ENCODE results near the gene IFITM2.

IFITM2 gene

GRCh38 chr11:281486-282161 is 26.0 kb upstream of the IFITM2 start:
- POLR2A ChIA-PET, result no interaction called here
- no peaks in the 10 kb centered on the region for H3K9me3 ChIP-seq (ENCODE audit: control insufficient read depth, insufficient read depth, low read depth, low read length)
- no peak overlapping the region for H3K27ac ChIP-seq (ENCODE audit: extremely low read depth, low read depth, low read length)
- no peak overlapping the region for H3K4me3 ChIP-seq (ENCODE audit: low read depth, low read length)
- H3K36me3 ChIP-seq (ENCODE audit: control insufficient read depth in 2 of 2, insufficient read depth in 1 of 2, low read length in 2 of 2), result no peaks in the 10 kb centered on the region
- TF ChIP-seq ZNF112 (tag by site-specific recombination; IDR thresholded peaks at IDR 0.05) (no peak), ZBTB21 (tag by site-specific recombination; IDR thresholded peaks at IDR 0.05) (no peak), ZNF488 (tag by site-specific recombination; IDR thresholded peaks at IDR 0.05) (no peak), SCRT1 (tag by site-specific recombination; IDR thresholded peaks at IDR 0.05; ENCODE audit: borderline replicate concordance) (no peak), ZNF561 (tag by site-specific recombination; IDR thresholded peaks at IDR 0.05; ENCODE audit: borderline replicate concordance) (no peak), ZNF146 (tag by site-specific recombination; IDR thresholded peaks at IDR 0.05) (no peak), MYNN (tag by site-specific recombination; IDR thresholded peaks at IDR 0.05; ENCODE audit: borderline replicate concordance) (no peak), ZNF776 (tag by site-specific recombination; IDR thresholded peaks at IDR 0.05; ENCODE audit: borderline replicate concordance) (no peak), ZNF624 (tag by site-specific recombination; IDR thresholded peaks at IDR 0.05) (no peak), ZNF677 (tag by site-specific recombination; IDR thresholded peaks at IDR 0.05) (no peak), HOXC10 (CRISPR knock-in tag; IDR thresholded peaks at IDR 0.05) (no peak), ZNF140 (tag by site-specific recombination; IDR thresholded peaks at IDR 0.05) (no peak), ZNF768 (tag by site-specific recombination; IDR thresholded peaks at IDR 0.05) (no peak), ZBTB7A (tag by site-specific recombination; IDR thresholded peaks at IDR 0.05; ENCODE audit: low read depth) (no peak), ZBTB17 (tag by site-specific recombination; IDR thresholded peaks at IDR 0.05) (no peak), ZNF571 (tag by site-specific recombination; IDR thresholded peaks at IDR 0.05) (no peak)
- TF ChIP-seq, protein P1, sequence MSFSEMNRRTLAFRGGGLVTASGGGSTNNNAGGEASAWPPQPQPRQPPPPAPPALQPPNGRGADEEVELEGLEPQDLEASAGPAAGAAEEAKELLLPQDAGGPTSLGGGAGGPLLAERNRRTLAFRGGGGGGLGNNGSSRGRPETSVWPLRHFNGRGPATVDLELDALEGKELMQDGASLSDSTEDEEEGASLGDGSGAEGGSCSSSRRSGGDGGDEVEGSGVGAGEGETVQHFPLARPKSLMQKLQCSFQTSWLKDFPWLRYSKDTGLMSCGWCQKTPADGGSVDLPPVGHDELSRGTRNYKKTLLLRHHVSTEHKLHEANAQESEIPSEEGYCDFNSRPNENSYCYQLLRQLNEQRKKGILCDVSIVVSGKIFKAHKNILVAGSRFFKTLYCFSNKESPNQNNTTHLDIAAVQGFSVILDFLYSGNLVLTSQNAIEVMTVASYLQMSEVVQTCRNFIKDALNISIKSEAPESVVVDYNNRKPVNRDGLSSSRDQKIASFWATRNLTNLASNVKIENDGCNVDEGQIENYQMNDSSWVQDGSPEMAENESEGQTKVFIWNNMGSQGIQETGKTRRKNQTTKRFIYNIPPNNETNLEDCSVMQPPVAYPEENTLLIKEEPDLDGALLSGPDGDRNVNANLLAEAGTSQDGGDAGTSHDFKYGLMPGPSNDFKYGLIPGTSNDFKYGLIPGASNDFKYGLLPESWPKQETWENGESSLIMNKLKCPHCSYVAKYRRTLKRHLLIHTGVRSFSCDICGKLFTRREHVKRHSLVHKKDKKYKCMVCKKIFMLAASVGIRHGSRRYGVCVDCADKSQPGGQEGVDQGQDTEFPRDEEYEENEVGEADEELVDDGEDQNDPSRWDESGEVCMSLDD (tag by site-specific recombination; IDR thresholded peaks at IDR 0.05), result no peak
- no peaks in the 10 kb centered on the region for H3K4me1 ChIP-seq (ENCODE audit: control insufficient read depth, insufficient read depth, low read length)
- CTCF ChIA-PET, result interaction anchor here (0.7 to 0.9 kb wide), 2 partner anchors 28 to 46 kb away, joined by 3 to 5 read pairs; no protein-coding TSS in a partner anchor

- POLR2A ChIA-PET, result no interaction called here
- H3K9me3 ChIP-seq (ENCODE audit: control insufficient read depth, insufficient read depth, low read depth, low read length), result no peaks in the 10 kb centered on the region
- H3K4me3 ChIP-seq (ENCODE audit: low read depth, low read length), result no peak overlapping the region
- no peaks in the 10 kb centered on the region for H3K36me3 ChIP-seq (ENCODE audit: control insufficient read depth in 2 of 2, insufficient read depth in 1 of 2, low read length in 2 of 2)
- H3K4me1 ChIP-seq (ENCODE audit: control insufficient read depth, insufficient read depth, low read length), result no peaks in the 10 kb centered on the region
- no peak overlapping the region for H3K27ac ChIP-seq (ENCODE audit: extremely low read depth, low read depth, low read length)
- CTCF ChIA-PET, result interaction anchor here (0.8 to 1.5 kb wide), 3 partner anchors 24 to 31 kb away, joined by 4 to 8 read pairs (median 6); no protein-coding TSS in a partner anchor
- TF ChIP-seq ZNF211 (tag by site-specific recombination; IDR thresholded peaks at IDR 0.05; ENCODE audit: low read depth), result no peak
- TF ChIP-seq ZNF623 (tag by site-specific recombination; IDR thresholded peaks at IDR 0.05), result no peak
- TF ChIP-seq ZFP69B (tag by site-specific recombination; IDR thresholded peaks at IDR 0.05), result no peak
- TF ChIP-seq OSR2 (tag by site-specific recombination; IDR thresholded peaks at IDR 0.05), result no peak
- TF ChIP-seq ZNF670 (tag by site-specific recombination; IDR thresholded peaks at IDR 0.05; ENCODE audit: low read depth), result no peak
- no peak for TF ChIP-seq ZNF157 (tag by site-specific recombination; IDR thresholded peaks at IDR 0.05)
- no peak for TF ChIP-seq ZBTB8A (tag by site-specific recombination; IDR thresholded peaks at IDR 0.05)
- TF ChIP-seq, protein P2, sequence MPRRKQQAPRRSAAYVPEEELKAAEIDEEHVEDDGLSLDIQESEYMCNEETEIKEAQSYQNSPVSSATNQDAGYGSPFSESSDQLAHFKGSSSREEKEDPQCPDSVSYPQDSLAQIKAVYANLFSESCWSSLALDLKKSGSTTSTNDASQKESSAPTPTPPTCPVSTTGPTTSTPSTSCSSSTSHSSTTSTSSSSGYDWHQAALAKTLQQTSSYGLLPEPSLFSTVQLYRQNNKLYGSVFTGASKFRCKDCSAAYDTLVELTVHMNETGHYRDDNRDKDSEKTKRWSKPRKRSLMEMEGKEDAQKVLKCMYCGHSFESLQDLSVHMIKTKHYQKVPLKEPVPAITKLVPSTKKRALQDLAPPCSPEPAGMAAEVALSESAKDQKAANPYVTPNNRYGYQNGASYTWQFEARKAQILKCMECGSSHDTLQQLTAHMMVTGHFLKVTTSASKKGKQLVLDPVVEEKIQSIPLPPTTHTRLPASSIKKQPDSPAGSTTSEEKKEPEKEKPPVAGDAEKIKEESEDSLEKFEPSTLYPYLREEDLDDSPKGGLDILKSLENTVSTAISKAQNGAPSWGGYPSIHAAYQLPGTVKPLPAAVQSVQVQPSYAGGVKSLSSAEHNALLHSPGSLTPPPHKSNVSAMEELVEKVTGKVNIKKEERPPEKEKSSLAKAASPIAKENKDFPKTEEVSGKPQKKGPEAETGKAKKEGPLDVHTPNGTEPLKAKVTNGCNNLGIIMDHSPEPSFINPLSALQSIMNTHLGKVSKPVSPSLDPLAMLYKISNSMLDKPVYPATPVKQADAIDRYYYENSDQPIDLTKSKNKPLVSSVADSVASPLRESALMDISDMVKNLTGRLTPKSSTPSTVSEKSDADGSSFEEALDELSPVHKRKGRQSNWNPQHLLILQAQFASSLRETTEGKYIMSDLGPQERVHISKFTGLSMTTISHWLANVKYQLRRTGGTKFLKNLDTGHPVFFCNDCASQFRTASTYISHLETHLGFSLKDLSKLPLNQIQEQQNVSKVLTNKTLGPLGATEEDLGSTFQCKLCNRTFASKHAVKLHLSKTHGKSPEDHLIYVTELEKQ (tag by site-specific recombination; IDR thresholded peaks at IDR 0.05; ENCODE audit: borderline replicate concordance), result no peak
- TF ChIP-seq, protein P3, sequence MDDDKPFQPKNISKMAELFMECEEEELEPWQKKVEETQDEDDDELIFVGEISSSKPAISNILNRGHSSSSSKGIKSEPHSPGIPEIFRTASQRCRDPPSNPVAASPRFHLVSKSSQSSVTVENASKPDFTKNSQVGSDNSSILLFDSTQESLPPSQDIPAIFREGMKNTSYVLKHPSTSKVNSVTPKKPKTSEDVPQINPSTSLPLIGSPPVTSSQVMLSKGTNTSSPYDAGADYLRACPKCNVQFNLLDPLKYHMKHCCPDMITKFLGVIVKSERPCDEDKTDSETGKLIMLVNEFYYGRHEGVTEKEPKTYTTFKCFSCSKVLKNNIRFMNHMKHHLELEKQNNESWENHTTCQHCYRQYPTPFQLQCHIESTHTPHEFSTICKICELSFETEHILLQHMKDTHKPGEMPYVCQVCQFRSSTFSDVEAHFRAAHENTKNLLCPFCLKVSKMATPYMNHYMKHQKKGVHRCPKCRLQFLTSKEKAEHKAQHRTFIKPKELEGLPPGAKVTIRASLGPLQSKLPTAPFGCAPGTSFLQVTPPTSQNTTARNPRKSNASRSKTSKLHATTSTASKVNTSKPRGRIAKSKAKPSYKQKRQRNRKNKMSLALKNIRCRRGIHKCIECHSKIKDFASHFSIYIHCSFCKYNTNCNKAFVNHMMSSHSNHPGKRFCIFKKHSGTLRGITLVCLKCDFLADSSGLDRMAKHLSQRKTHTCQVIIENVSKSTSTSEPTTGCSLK (tag by site-specific recombination; IDR thresholded peaks at IDR 0.05), result no peak
- TF ChIP-seq ZNF311 (tag by site-specific recombination; IDR thresholded peaks at IDR 0.05; ENCODE audit: borderline replicate concordance), result no peak
- TF ChIP-seq HOXC10 (CRISPR knock-in tag; IDR thresholded peaks at IDR 0.05), result no peak
- no peak for TF ChIP-seq KLF10 (tag by site-specific recombination; IDR thresholded peaks at IDR 0.05)
Measured at GRCh38 chr11:282171-282570, 25.4 kb upstream of the IFITM2 start.
